Ovary (tissue), 9 donors: Measurements from ENCODE around the gene CAMTA1. TPM values are rescaled to one million over a fixed set of nuclear protein-coding genes. Genes with fewer than 3 reads are reported as not detected.

Experiments used
- DNase-seq, 5 donors: peaks; one replicate each; pipeline ENCODE4 v3.0.0-alpha.2; 2019 to 2020
- H3K27ac ChIP-seq, 2 donors: fragments of 200-600 bp; one replicate each; pipeline versions ENCODE4 v1.5.1 to v1.8.0; 2019 to 2022
- H3K27me3 ChIP-seq: fragments of 200-600 bp; one replicate; pipeline ENCODE4 v1.8.0; 2022
- H3K36me3 ChIP-seq: fragments of 200-600 bp; sonication (generic); one replicate; pipeline ENCODE4 v1.5.1; 2019
- H3K4me1 ChIP-seq: one replicate; pipeline ENCODE4 v1.8.1; 2013; ENCODE audit warnings: mild to moderate bottlenecking, moderate library complexity; ENCODE audit not compliant: insufficient read depth
- H3K4me3 ChIP-seq: fragments of 200-600 bp; sonication (generic); one replicate; pipeline ENCODE4 v1.5.1; 2017
- H3K9me3 ChIP-seq, 2 donors: fragments of 200-600 bp in 1 of 2; sonication (generic) in 1 of 2; one replicate each; pipeline versions ENCODE4 v1.5.1 to v1.8.1; 2013 to 2019; ENCODE audit warnings: mild to moderate bottlenecking in 1 of 2, moderate library complexity in 1 of 2
- CTCF ChIP-seq, 3 donors: fragments of 450-650 bp in 2 of 3; fragments of 200-600 bp in 1 of 3; IDR thresholded peaks; one replicate each; pipeline versions ENCODE4 v1.5.1 to v1.8.0; 2016 to 2022; ENCODE audit warnings: antibody characterized with exemption in 3 of 3, mild to moderate bottlenecking in 1 of 3
- EP300 ChIP-seq: sonication (generic); formaldehyde crosslinking; IDR thresholded peaks from one replicate; pipeline ENCODE4 v1.6.1; 2017; ENCODE audit warnings: antibody characterized with exemption
- POLR2A ChIP-seq: fragments of 450-650 bp; IDR thresholded peaks from one replicate; pipeline ENCODE4 v1.6.1; 2017; ENCODE audit warnings: antibody characterized with exemption, mild to moderate bottlenecking, moderate library complexity
- WGBS, 3 donors: extraction: QIAGEN DNeasy Blood & Tissue Kit in 1 of 3; methylation state at CpG; one replicate each; pipeline versions ENCODE4 v1.1.5 to v1.1.7; 2013 to 2017; 5-methylcytosine and 5-hydroxymethylcytosine counted together
- intact Hi-C, 4 donors: fragments of 100-400 bp; cut with DNase I; formaldehyde crosslinking; loops; one replicate each; pipeline versions ENCODE4 v1.11.0 to v1.15.1; 2022 to 2023
- polyA plus RNA-seq, 2 donors: library from polyadenylated mRNA; stranded (reverse); fragments of 200-250 nt in 1 of 2; fragments of 350-450 nt in 1 of 2; fragmentation: Illumina TruSeq in 1 of 2; extraction: RNeasy Lipid Tissue Mini Kit (QIAGEN cat#74804) in 1 of 2; gene quantifications; one replicate each; pipeline ENCODE4 v1.2.3, GENCODE V29; 2013 to 2014
- total RNA-seq, 7 donors: library from RNA; depleted of rRNA in 2 of 7; stranded (reverse); fragments of >200 nt in 2 of 7; fragmentation: NEBNext Ultra II Directional in 3 of 7; extraction: Animal tissue kit (Norgen Biotek cat#: 25700) in 3 of 7; gene quantifications; one replicate each; pipeline versions ENCODE4 v1.1.0 to v1.2.4, GENCODE V29; 2016 to 2023
- donor health status: DM: no; HTN: no; CAD: no; lungs with moderate emphysema.
- donor health status: DM: no; HTN: no; CAD: no.
- donor health status: Bipolar disorder and iron deficiency.
- donor health status: DM: yes; HTN: yes; CAD: no.
- donor health status: DM: no; HTN: no; CAD: no.
- donor health status: DM: yes; HTN: yes; CAD: no.

Gene CAMTA1
- total and polyA plus RNA-seq, 9 donors: 51.1 to 150 (median 67.4) TPM

GRCh38 chr1:6802454-6802853 is 17.2 kb downstream of the CAMTA1 start:
- TF ChIP-seq CTCF (IDR thresholded peaks at IDR 0.05) (no peak), POLR2A (no peak), EP300 (no peak)
- WGBS, 3 donors: 89 to 98% (median 91%) methylated on average over 2 of the region's 2 CpGs
- no peaks in the 10 kb centered on the region for H3K9me3 ChIP-seq
- DNase-seq: no peak
- no peaks in the 10 kb centered on the region for H3K36me3 ChIP-seq
- no peak overlapping the region for H3K27ac ChIP-seq
- intact Hi-C loops: no loop called here
- H3K4me3 ChIP-seq: no peak overlapping the region
- no peaks in the 10 kb centered on the region for H3K27me3 ChIP-seq
- H3K4me1 ChIP-seq: peaks cover 20% of the 10 kb centered on the region

GRCh38 chr1:6802893-6803292 is 17.6 kb downstream of the CAMTA1 start:
- Histone ChIP-seq H3K4me1 (peaks cover 20% of the 10 kb centered on the region), H3K9me3 (no peaks in the 10 kb centered on the region), H3K27me3 (no peaks in the 10 kb centered on the region), H3K4me3 (no peak overlapping the region), H3K27ac (no peak overlapping the region), H3K36me3 (no peaks in the 10 kb centered on the region)
- WGBS, 3 donors: 73 to 79% (median 78%) methylated on average over 8 of the region's 8 CpGs
- TF ChIP-seq CTCF (IDR thresholded peaks at IDR 0.05): no peak
- TF ChIP-seq POLR2A: no peak
- no peak for DNase-seq
- intact Hi-C loops: no loop called here

- peaks cover 20% of the 10 kb centered on the region for H3K4me1 ChIP-seq
- WGBS, 3 donors: 8 to 22% (median 13%) methylated on average over 2 of the region's 2 CpGs
Measured at GRCh38 chr1:6803357-6803756, 18.1 kb downstream of the CAMTA1 start.

GRCh38 chr1:6805004-6805416 is 19.8 kb downstream of the CAMTA1 start:
- no peaks in the 10 kb centered on the region for H3K36me3 ChIP-seq
- peaks cover 21% of the 10 kb centered on the region for H3K4me1 ChIP-seq
- TF ChIP-seq EP300 (no peak), CTCF (IDR thresholded peaks at IDR 0.05) (no peak), POLR2A (no peak)

More at GRCh38 chr1:6803357-6803756, 18.1 kb downstream of the CAMTA1 start:
- no peak overlapping the region for H3K27ac ChIP-seq
- no peaks in the 10 kb centered on the region for H3K36me3 ChIP-seq
- no peaks in the 10 kb centered on the region for H3K9me3 ChIP-seq
- TF ChIP-seq EP300: no peak
- TF ChIP-seq POLR2A: no peak
- no peak for TF ChIP-seq CTCF (IDR thresholded peaks at IDR 0.05)
- no peak for DNase-seq
- H3K4me3 ChIP-seq: no peak overlapping the region
- intact Hi-C loops: no loop called here
- H3K27me3 ChIP-seq: no peaks in the 10 kb centered on the region

More at GRCh38 chr1:6805004-6805416, 19.8 kb downstream of the CAMTA1 start:
- Histone ChIP-seq H3K27me3 (no peaks in the 10 kb centered on the region), H3K4me3 (no peak overlapping the region), H3K27ac (no peak overlapping the region), H3K9me3 (no peaks in the 10 kb centered on the region)
- WGBS, 3 donors: 9 to 49% (median 13%) methylated on average over 1 of the region's 1 CpG
- intact Hi-C loops: no loop called here
- DNase-seq: no peak
